Stomach (tissue), 4 donors: ENCODE results near the gene KPNA1.

Source experiments
- CTCF ChIP-seq, 7 experiments: fragments of 450-650 bp in 4 of 7; fragments of 200-600 bp in 3 of 7; sonication (generic) in 3 of 7; IDR thresholded peaks; one replicate each; pipeline ENCODE4 v1.5.1; 2016 to 2019; ENCODE audit warnings: antibody characterized with exemption in 7 of 7, control low read depth in 2 of 7, mild to moderate bottlenecking in 1 of 7
- POLR2A ChIP-seq, 4 donors: fragments of 450-650 bp; IDR thresholded peaks; one replicate each; pipeline ENCODE4 v1.6.1; 2016; ENCODE audit warnings: antibody characterized with exemption in 4 of 4, control low read depth in 2 of 4, mild to moderate bottlenecking in 1 of 4, moderate library complexity in 1 of 4

GRCh38 chr3:122515870-122516269, 1.1 kb upstream of the KPNA1 start:
- TF ChIP-seq CTCF (IDR thresholded peaks at IDR 0.05), result no peak
- TF ChIP-seq POLR2A (IDR thresholded peaks at IDR 0.05), result no peak
